Adrenal gland (tissue), 12 donors: ENCODE results near the gene TACC2. TPM values are rescaled to one million over a fixed set of nuclear protein-coding genes. Genes with fewer than 3 reads are reported as not detected.
A peak's percentile ranks its signal among the peaks of the same experiment; 100 is the strongest.
"Not testable (repeated sequence)": the region's sequence is repeated elsewhere in the genome, so short reads cannot be mapped to it uniquely, and the experiment has no call there.

ENCODE experiments used
- DNase-seq, 7 donors: peaks; one replicate each; pipeline ENCODE4 v3.0.0-alpha.2; 2019 to 2020
- H3K27ac ChIP-seq, 5 donors: fragments of 200-600 bp; sonication (generic) in 4 of 5; 1 replicate in 3 of 5; 2 replicates in 2 of 5; pipeline versions ENCODE4 v1.5.1 to v1.8.0; 2016 to 2020; ENCODE audit warnings: mild to moderate bottlenecking in 1 of 5
- H3K27me3 ChIP-seq: fragments of 200-600 bp; 2 replicates; pipeline ENCODE4 v1.8.0; 2021
- H3K36me3 ChIP-seq, 2 donors: fragments of 200-600 bp; replicated peaks in 1 of 2; 1 replicate in 1 of 2; 2 replicates in 1 of 2; pipeline versions ENCODE4 v1.5.1 to v1.8.0; 2018 to 2022
- H3K4me1 ChIP-seq, 2 donors: fragments of 200-600 bp; replicated peaks in 1 of 2; 1 replicate in 1 of 2; 2 replicates in 1 of 2; pipeline versions ENCODE4 v1.5.1 to v1.8.0; 2018 to 2021
- H3K4me3 ChIP-seq, 4 donors: fragments of 200-600 bp; sonication (generic) in 3 of 4; one replicate each; pipeline ENCODE4 v1.5.1; 2016 to 2018
- H3K9me3 ChIP-seq, 3 donors: fragments of 200-600 bp; sonication (generic) in 1 of 3; replicated peaks in 1 of 3; 1 replicate in 2 of 3; 2 replicates in 1 of 3; pipeline versions ENCODE4 v1.5.1 to v1.8.0; 2016 to 2021
- CTCF ChIP-seq, 6 experiments: fragments of 450-650 bp in 4 of 6; fragments of 200-600 bp in 2 of 6; sonication (generic) in 1 of 6; IDR thresholded peaks; 1 replicate in 5 of 6; 2 replicates in 1 of 6; pipeline versions ENCODE4 v1.5.1 to v1.8.0; 2016 to 2021; ENCODE audit warnings: antibody characterized with exemption in 6 of 6, mild to moderate bottlenecking in 2 of 6, moderate library complexity in 1 of 6
- POLR2A ChIP-seq, 2 donors: fragments of 450-650 bp; IDR thresholded peaks; one replicate each; pipeline ENCODE4 v1.6.1; 2017; ENCODE audit warnings: antibody characterized with exemption in 2 of 2, mild to moderate bottlenecking in 2 of 2, moderate library complexity in 1 of 2
- WGBS, 4 donors: extraction: QIAGEN DNeasy Blood & Tissue Kit in 2 of 4; methylation state at CpG; one replicate each; pipeline versions ENCODE4 v1.1.5 to v1.1.7; 2013 to 2017; 5-methylcytosine and 5-hydroxymethylcytosine counted together
- intact Hi-C, 2 donors: fragments of 100-400 bp; cut with DNase I; formaldehyde crosslinking; loops; one replicate each; pipeline versions ENCODE4 v1.14.1 to v1.15.0; 2022 to 2023
- polyA plus RNA-seq, 3 donors: library from polyadenylated mRNA; stranded (reverse); fragments of 200-250 nt in 2 of 3; fragments of 350-450 nt in 1 of 3; fragmentation: Illumina TruSeq in 1 of 3; extraction: RNeasy Lipid Tissue Mini Kit (QIAGEN cat#74804) in 1 of 3; gene quantifications; one replicate each; pipeline ENCODE4 v1.2.3, GENCODE V29; 2013 to 2014
- total RNA-seq, 9 donors: library from RNA; depleted of rRNA in 4 of 9; stranded (reverse); fragments of >200 nt in 4 of 9; fragments of 120-200 nt in 1 of 9; fragmentation: NEBNext Ultra II Directional in 1 of 9; extraction: Animal tissue kit (Norgen Biotek cat#: 25700) in 1 of 9; gene quantifications; one replicate each; pipeline versions ENCODE4 v1.1.0 to v1.2.4, GENCODE V29; 2013 to 2023
- donor health status: healthy with polysubstance abuse.
- donor health status: Bipolar disorder and iron deficiency.
- donor health status: DM: yes; HTN: yes; CAD: no.
- donor health status: DM: no; HTN: no; CAD: no.
- donor health status: DM: no; HTN: no; CAD: no.
- donor health status: DM: yes; HTN: yes; CAD: no.

TACC2 gene
- total and polyA plus RNA-seq, 12 donors: 11.3 to 45.7 (median 26.3) TPM

GRCh38 chr10:121984463-121984862 lies 4.5 kb upstream of the TACC2 start:
- 80 to 91% (median 84%) methylated on average over 2 of the region's 2 CpGs for WGBS, 4 donors
- no peak for TF ChIP-seq CTCF (IDR thresholded peaks at IDR 0.05)
- TF ChIP-seq POLR2A (IDR thresholded peaks at IDR 0.05): no peak
- Histone ChIP-seq H3K9me3 (no peaks in the 10 kb centered on the region), H3K4me1 (no peaks in the 10 kb centered on the region), H3K36me3 (no peaks in the 10 kb centered on the region), H3K4me3 (no peak overlapping the region), H3K27me3 (no peaks in the 10 kb centered on the region), H3K27ac (no peak overlapping the region)
- intact Hi-C loops: no loop called here
- no peak for DNase-seq

DNA sequence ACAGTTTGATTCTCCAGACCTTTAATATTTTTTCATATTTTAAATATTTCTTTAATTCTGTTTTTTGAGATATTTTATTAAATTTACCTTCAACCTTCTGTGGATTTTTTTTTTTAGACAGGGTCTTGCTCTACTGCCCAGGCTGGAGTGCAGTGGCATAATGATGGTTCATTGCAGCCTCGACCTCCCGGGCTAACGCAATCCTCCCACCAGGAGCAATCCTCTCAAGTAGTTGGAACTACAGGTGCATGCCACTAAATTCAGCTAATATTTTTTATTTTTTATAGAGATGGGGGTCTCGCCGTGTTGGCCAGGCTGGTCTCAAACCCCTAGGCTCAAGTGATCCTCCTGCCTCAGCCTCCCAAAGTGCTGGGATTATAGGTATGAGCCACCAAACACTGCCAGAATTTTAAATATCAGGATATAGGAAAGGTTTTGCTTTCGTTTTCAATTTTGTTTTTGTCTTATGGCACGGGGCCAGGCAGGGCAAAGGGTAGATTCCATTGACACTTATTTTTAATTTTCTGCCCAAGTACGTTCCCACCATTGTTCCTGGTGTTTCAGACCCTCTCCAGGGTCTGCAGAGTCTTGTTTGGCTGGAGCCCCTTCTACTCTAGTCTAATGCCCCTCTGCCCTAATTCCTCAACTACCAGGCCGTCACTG lies 1.2 kb downstream of the TACC2 start:
- H3K27me3 ChIP-seq: no peaks in the 10 kb centered on the region
- no peaks in the 10 kb centered on the region for H3K9me3 ChIP-seq
- peaks cover 0 to 4% of the 10 kb centered on the region in 2 donors for H3K4me1 ChIP-seq
- no peaks in the 10 kb centered on the region for H3K36me3 ChIP-seq
- no peak overlapping the region for H3K27ac ChIP-seq
- peak in 1 of 7 donors; percentile 12 for DNase-seq
- H3K4me3 ChIP-seq: no peak overlapping the region
- 74 to 77% (median 75%) methylated on average over 9 of the region's 9 CpGs for WGBS, 4 donors
- TF ChIP-seq CTCF (IDR thresholded peaks at IDR 0.05): no peak
- TF ChIP-seq POLR2A (IDR thresholded peaks at IDR 0.05): no peak
- intact Hi-C loops: no loop called here

DNA sequence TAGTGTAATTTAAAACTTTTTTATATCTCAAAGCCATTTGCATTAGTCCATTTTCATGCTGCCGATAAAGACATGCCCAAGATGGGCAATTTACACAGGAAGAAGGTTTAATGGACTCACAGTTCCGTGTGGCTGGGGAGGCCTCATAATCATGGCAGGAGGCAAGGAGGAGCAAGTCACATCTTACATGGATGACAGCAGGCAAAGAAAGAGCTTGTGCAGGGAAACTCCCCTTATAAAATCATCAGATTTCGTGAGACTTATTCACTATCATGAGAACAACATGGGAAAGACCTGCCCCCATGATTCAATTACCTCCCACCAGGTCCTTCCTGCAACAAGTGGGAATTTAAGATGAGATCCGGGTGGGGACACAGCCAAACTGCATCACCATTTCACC lies 2.8 kb downstream of the TACC2 start:
- 74 to 95% (median 87%) methylated on average over 4 of the region's 4 CpGs for WGBS, 4 donors
- intact Hi-C loops, H3K4me1 ChIP-seq, H3K27me3 ChIP-seq, DNase-seq, H3K36me3 ChIP-seq, H3K27ac ChIP-seq, H3K9me3 ChIP-seq, H3K4me3 ChIP-seq: not testable (repeated sequence)

DNA sequence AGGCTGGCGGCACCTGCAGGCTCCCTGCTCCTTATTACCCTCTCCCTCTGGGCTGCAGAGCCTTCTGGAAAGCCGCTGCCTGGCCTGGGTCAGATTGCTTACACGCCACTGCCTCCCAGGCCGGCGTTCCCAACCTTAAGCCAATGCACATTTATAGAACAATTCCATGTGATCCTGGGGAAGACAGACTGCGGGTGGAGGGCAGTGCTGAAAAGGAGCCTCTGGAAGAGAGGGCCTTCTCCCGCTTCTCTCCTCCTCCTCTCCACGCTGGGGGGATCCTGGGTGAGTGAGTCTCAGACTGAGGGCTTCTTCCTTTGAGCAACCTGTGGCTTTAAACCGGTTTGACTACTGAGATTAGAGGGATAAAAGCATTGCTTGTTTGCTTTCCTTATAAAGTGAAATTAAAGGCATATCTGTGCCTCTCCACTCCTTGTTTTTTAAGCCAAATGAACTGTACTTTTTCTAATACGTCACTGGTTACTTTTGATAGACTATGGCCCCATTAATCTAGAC lies 5.5 kb downstream of the TACC2 start:
- Histone ChIP-seq H3K36me3 (no peaks in the 10 kb centered on the region), H3K4me3 (no peak overlapping the region), H3K27me3 (no peaks in the 10 kb centered on the region), H3K9me3 (no peaks in the 10 kb centered on the region), H3K4me1 (peaks cover 0 to 4% of the 10 kb centered on the region in 2 donors), H3K27ac (peak overlapping the region in 2 of 5 donors; percentile 58 to 62)
- TF ChIP-seq CTCF (IDR thresholded peaks at IDR 0.05) (no peak), POLR2A (IDR thresholded peaks at IDR 0.05) (no peak)
- intact Hi-C loops: no loop called here
- no peak for DNase-seq
- WGBS, 4 donors: 56 to 71% (median 68%) methylated on average over 10 of the region's 10 CpGs

DNA sequence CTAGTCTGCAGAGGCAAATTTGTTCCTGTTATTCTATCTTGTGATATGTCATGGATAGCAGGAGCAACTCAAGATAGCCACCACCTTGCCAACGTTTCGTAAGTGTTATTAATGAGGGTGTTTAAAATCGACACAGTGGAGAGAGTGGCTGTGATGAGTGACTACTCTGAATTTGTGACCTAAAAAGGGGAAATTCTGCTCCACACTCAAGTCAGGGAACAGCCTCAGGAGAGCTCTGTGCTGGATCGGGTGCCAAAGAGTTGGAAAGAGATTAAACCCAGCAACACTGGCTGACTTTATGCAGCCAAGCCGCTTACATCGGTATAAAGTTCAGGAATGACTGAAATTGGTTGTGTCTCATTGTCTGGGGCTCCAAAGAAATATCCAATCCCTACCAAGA lies 9.5 kb downstream of the TACC2 start:
- H3K4me1 ChIP-seq: peaks cover 0 to 4% of the 10 kb centered on the region in 2 donors
- no peak for TF ChIP-seq POLR2A (IDR thresholded peaks at IDR 0.05)
- no peak for TF ChIP-seq CTCF (IDR thresholded peaks at IDR 0.05)
- H3K27me3 ChIP-seq: no peaks in the 10 kb centered on the region
- no peak overlapping the region for H3K4me3 ChIP-seq
- H3K27ac ChIP-seq: no peak overlapping the region
- peaks cover 0 to 5% (median 0%) of the 10 kb centered on the region in 3 donors for H3K9me3 ChIP-seq
- H3K36me3 ChIP-seq: no peaks in the 10 kb centered on the region
- WGBS, 4 donors: 75 to 87% (median 84%) methylated on average over 6 of the region's 6 CpGs
- intact Hi-C loops: no loop called here
- no peak for DNase-seq
